HG03064 (cell line): Measurements from ENCODE around the gene INSYN2B.
"Not testable (repeated sequence)": the region's sequence is repeated elsewhere in the genome, so short reads cannot be mapped to it uniquely, and the experiment has no call there.

Source experiments
- ATAC-seq: cut with Tn5 transposase; IDR thresholded peaks from one replicate; pipeline ENCODE4 v1.9.1; 2021; ENCODE audit warnings: low read depth; ENCODE audit not compliant: unreplicated experiment

INSYN2B gene

GRCh38 chr5:169974121-169974770 is 6.0 kb downstream of the INSYN2B start:
- no peak for ATAC-seq

GRCh38 chr5:169973056-169973455 is 7.2 kb downstream of the INSYN2B start:
- no peak for ATAC-seq

- no peak for ATAC-seq
Measured at GRCh38 chr5:169971780-169972179, 8.5 kb downstream of the INSYN2B start.

GRCh38 chr5:169970911-169971765 is 9.2 kb downstream of the INSYN2B start:
- ATAC-seq: no peak

GRCh38 chr5:169970339-169970738 is 10.0 kb downstream of the INSYN2B start:
- ATAC-seq: no peak

GRCh38 chr5:169964246-169964645 is 16.0 kb downstream of the INSYN2B start:
- no peak for ATAC-seq

- no peak for ATAC-seq
Measured at GRCh38 chr5:169960659-169961058, 19.6 kb downstream of the INSYN2B start.

GRCh38 chr5:169958278-169958677 is 22.0 kb downstream of the INSYN2B start:
- no peak for ATAC-seq

GRCh38 chr5:169956756-169957155 is 23.5 kb downstream of the INSYN2B start:
- ATAC-seq: no peak

GRCh38 chr5:169956126-169956525 is 24.2 kb downstream of the INSYN2B start:
- ATAC-seq: no peak

GRCh38 chr5:169954786-169955185 is 25.5 kb downstream of the INSYN2B start:
- no peak for ATAC-seq

- not testable (repeated sequence) for ATAC-seq
Measured at GRCh38 chr5:169953196-169953595, 27.1 kb downstream of the INSYN2B start.

- ATAC-seq: no peak
Measured at GRCh38 chr5:169950333-169950732, 30.0 kb downstream of the INSYN2B start.

- no peak for ATAC-seq
Measured at GRCh38 chr5:169946743-169947295, 33.5 kb downstream of the INSYN2B start.

GRCh38 chr5:169945831-169946261 is 34.4 kb downstream of the INSYN2B start:
- ATAC-seq: no peak

GRCh38 chr5:169944922-169945680 is 35.2 kb downstream of the INSYN2B start:
- ATAC-seq: no peak

GRCh38 chr5:169944115-169944514 is 36.2 kb downstream of the INSYN2B start:
- no peak for ATAC-seq

- no peak for ATAC-seq
Measured at GRCh38 chr5:169943026-169943425, 37.3 kb downstream of the INSYN2B start.

- ATAC-seq: no peak
Measured at GRCh38 chr5:169942181-169942580, 38.1 kb downstream of the INSYN2B start.

GRCh38 chr5:169941542-169941941 is 38.8 kb downstream of the INSYN2B start:
- ATAC-seq: no peak

- ATAC-seq: no peak
Measured at GRCh38 chr5:169939731-169940130, 40.6 kb downstream of the INSYN2B start.
